ENCODE measurements around the gene PSMD10.

PSMD10 gene

DNA sequence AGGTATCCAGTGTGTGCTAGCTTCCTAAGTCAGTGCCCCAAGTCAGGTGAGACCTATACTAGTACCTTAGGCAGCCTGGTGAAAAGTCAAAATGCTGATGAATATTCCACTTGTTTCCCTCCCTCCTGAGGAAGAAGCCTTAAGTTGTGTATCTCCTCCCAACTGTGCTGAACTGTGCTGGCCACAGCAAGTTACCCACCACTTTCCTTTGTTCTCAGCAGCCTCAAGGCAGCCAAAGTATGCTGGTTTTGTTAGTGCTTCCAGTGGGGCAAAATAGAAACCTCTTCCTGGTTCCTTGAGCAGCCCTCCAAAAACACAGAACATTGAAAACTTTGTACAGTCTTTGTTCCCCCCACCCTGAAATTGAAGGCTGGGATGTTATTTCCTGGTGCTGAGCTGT lies 14.1 kb upstream of the PSMD10 start:
- TF ChIP-seq GATA2 (IDR thresholded peaks at IDR 0.05; ENCODE audit: low read depth, low read length), result no peak
- TF ChIP-seq GATA3 (IDR thresholded peaks at IDR 0.05; ENCODE audit: low read depth, low read length), result no peak

DNA sequence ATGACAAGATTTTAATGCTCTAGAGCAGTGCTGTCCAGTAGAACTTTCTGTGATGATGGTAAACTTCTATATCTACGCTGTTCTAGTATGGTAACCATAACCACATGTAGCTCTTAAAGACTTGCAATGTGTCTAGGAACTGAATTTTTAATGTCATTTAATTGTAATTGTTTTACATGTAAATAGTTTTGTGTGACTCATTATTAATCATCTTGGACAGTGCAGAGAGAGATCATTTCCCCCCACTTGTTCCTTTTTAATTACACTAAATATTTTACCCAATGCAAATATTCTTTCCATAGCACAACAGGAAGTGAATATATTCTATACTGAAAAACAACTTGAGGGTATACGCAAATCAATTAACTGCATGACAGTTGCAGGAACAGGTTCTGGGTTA lies 6.0 kb upstream of the PSMD10 start:
- TF ChIP-seq GATA3 (IDR thresholded peaks at IDR 0.05; ENCODE audit: low read depth, low read length) (no peak), GATA2 (IDR thresholded peaks at IDR 0.05; ENCODE audit: low read depth, low read length) (no peak)

GRCh38 chrX:108091878-108092291 lies 543 bp upstream of the PSMD10 start:
- TF ChIP-seq GATA2 (IDR thresholded peaks at IDR 0.05; ENCODE audit: low read depth, low read length), result no peak
- TF ChIP-seq GATA3 (IDR thresholded peaks at IDR 0.05; ENCODE audit: low read depth, low read length), result no peak

GRCh38 chrX:108090491-108091263 lies 665 bp downstream of the PSMD10 start:
- TF ChIP-seq GATA3 (IDR thresholded peaks at IDR 0.05; ENCODE audit: low read depth, low read length) (no peak), GATA2 (IDR thresholded peaks at IDR 0.05; ENCODE audit: low read depth, low read length) (no peak)

- TF ChIP-seq GATA3 (IDR thresholded peaks at IDR 0.05; ENCODE audit: low read depth, low read length) (no peak), GATA2 (IDR thresholded peaks at IDR 0.05; ENCODE audit: low read depth, low read length) (no peak)
Measured at GRCh38 chrX:108088511-108088910, 2.8 kb downstream of the PSMD10 start.

DNA sequence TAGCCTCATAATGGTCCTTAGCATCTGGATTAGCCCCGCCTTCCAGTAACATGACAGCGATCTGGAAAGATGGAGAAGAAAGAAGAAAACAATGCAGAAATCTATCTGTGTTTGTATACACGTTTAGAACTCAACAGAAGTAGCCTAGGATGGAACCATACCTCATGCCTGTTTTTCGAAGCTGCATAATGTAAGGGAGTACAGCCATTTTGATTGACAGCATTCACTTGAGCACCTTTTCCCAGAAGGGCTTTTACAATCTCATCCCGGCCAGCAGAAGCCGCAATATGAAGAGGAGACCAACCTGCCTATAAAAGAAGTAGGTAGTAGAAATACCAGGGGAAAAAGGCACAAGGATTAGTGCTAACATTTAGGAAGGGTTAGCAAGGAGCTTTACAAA lies 3.5 kb downstream of the PSMD10 start:
- TF ChIP-seq GATA3 (IDR thresholded peaks at IDR 0.05; ENCODE audit: low read depth, low read length), result no peak
- TF ChIP-seq GATA2 (IDR thresholded peaks at IDR 0.05; ENCODE audit: low read depth, low read length), result no peak

DNA sequence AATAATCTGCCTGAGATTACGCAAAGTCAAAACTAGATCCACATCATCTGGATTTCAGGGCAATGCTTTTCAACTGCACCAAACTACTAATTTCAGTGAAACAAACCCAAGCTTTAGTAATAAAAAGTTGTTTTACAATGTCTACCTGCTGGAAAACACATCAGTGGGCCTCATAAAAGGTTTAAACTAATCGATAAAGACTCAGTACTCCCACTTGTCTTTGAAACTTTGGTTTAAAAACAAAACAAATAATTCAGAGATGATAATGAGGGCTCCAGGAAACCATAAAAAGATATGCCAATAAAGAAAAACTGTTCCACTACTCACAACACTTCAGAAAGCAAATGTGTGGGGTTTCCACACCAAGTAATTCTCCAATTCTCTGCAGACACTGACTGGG lies 10.2 kb downstream of the PSMD10 start:
- TF ChIP-seq GATA3 (IDR thresholded peaks at IDR 0.05; ENCODE audit: low read depth, low read length) (no peak), GATA2 (IDR thresholded peaks at IDR 0.05; ENCODE audit: low read depth, low read length) (no peak)

DNA sequence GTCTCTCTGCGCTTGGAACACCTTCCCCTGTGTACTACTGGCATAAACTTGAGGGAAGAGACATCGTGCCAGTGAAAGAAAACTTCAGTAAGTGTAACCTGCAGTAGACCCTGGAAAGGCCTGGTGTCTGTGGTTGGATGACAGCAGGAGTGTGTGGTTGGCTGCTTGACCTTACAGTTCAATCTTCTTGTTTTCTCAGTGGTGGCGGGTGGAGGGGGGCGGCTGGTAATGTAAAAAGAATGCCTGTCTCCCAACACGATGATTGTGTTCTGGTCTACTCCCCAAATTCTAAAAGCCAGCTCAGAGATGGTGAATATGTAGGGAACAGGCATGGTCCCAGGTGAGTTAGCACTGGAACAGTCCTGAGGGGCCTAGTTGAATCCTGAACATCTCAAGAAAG lies 18.6 kb downstream of the PSMD10 start:
- TF ChIP-seq GATA3 (IDR thresholded peaks at IDR 0.05; ENCODE audit: low read depth, low read length), result no peak
- TF ChIP-seq GATA2 (IDR thresholded peaks at IDR 0.05; ENCODE audit: low read depth, low read length), result no peak

DNA sequence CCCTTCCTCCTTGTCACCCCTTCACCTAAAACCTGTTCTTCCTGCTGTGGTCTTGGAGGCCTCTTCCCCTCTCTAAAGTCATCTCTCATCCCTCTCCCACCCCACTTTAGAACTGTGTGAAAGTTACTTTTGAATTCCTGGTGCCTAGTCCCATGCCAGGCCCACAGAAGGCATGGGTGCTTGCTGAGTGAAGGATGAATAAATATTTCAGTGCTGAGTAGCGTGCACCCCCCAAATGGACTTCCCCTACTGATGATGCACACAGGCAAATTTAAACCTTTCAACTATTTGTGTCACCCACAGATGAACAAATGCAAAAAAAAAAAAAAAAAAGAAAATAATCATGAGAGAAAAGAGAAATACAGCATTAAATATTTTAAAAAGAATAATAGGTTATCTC lies 19.8 kb downstream of the PSMD10 start:
- no peak for TF ChIP-seq GATA3 (IDR thresholded peaks at IDR 0.05; ENCODE audit: low read depth, low read length)
- TF ChIP-seq GATA2 (IDR thresholded peaks at IDR 0.05; ENCODE audit: low read depth, low read length), result no peak

- TF ChIP-seq GATA2 (IDR thresholded peaks at IDR 0.05; ENCODE audit: low read depth, low read length), result no peak
- TF ChIP-seq GATA3 (IDR thresholded peaks at IDR 0.05; ENCODE audit: low read depth, low read length), result no peak
Measured at GRCh38 chrX:108070891-108071290, 20.5 kb downstream of the PSMD10 start.

DNA sequence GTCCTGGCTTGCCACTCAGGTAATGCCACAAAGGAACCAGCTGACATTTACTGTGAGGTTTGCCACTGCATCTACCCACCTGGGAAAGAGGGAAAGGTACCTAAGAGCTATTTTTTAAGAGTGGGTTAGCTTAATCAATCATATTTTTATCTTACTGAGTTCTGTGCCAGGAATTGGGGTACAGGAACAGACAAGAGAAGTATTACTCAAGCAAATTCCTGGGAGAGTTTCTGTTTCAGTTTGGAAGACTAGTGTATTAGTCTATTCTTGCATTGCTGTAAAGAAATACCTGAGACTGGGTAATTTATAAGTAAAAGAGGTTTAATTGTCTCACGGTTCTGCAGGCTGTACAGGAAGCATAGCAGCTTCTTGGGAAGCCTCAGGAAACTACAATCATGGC lies 23.2 kb downstream of the PSMD10 start:
- no peak for TF ChIP-seq GATA2 (IDR thresholded peaks at IDR 0.05; ENCODE audit: low read depth, low read length)
- no peak for TF ChIP-seq GATA3 (IDR thresholded peaks at IDR 0.05; ENCODE audit: low read depth, low read length)

DNA sequence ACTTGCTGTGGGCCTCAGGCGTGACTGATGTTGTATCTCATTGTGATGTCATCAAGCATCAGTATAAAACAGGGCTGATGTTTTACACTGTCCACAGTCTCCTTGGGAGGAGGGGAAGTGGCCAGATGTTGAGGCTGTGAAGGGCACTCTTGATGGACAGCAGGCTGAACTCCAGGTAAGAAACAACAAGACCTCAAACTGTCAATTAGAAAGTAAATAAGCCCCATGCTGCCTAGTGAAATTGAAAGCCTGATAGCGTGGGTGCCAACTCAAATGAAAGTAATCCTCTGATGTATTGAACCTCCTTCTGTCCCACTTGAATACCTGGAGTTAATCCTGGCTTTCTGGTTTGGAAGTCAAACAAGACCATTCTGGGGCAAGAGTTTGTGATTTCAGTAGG lies 26.7 kb downstream of the PSMD10 start:
- no peak for TF ChIP-seq GATA3 (IDR thresholded peaks at IDR 0.05; ENCODE audit: low read depth, low read length)
- TF ChIP-seq GATA2 (IDR thresholded peaks at IDR 0.05; ENCODE audit: low read depth, low read length), result no peak

DNA sequence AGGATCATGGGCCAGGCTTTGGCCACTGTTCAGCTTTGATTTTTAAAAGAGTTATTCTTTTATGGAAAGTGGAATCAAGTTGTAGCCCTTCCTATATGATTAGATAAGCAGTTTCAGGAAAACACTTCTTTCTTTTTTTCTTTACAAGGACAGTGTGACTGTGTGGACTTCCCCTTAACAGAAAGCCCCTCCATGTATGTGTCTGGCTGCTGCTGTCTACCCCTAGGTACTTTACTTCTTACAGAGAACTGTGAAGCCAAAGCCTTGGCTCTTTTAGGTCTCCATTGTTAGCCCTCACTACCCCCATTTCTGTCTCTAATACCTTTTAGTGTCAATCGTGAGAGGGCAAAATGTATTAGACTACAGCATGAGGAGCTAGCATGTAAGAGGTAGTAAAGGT lies 27.3 kb downstream of the PSMD10 start:
- no peak for TF ChIP-seq GATA3 (IDR thresholded peaks at IDR 0.05; ENCODE audit: low read depth, low read length)
- TF ChIP-seq GATA2 (IDR thresholded peaks at IDR 0.05; ENCODE audit: low read depth, low read length), result no peak

DNA sequence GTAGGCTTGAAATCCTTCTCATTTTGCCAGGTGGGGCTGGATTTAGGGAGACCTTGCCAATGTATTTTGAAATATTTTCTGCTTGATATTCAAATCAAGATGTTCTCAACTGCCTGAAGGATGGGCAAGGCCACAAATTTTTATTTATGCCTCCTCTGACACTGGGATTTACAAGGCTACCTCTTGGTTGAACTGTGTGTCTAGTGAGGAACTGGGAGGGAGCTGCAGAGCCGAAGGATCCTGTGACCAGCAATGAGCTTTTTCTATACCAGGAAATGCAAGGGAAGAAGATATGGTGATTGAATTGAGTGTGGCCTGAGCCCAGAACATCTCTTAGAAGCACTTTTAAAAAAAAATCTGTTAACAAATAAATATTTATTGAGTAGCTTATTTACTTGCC lies 31.5 kb downstream of the PSMD10 start:
- TF ChIP-seq GATA2 (IDR thresholded peaks at IDR 0.05; ENCODE audit: low read depth, low read length) (no peak), GATA3 (IDR thresholded peaks at IDR 0.05; ENCODE audit: low read depth, low read length) (no peak)

DNA sequence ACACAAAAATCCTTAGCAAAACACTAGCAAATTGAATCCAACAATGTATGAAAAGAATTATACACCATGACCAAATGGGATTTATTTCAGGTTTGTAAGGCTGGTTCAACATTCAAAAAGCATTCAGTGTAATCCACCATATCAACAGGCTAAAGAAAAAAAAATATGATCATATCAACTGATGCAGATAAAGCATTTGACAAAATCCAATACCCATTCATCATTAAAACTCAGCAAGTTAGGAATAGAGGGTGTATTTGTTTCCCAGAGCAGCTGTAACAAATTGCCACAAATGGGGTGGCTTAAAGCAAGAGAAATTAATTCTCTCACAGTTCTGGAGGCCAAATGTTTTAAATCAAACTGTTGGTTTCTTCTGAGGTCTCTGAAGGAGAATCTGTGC lies 35.8 kb downstream of the PSMD10 start:
- TF ChIP-seq GATA3 (IDR thresholded peaks at IDR 0.05; ENCODE audit: low read depth, low read length) (no peak), GATA2 (IDR thresholded peaks at IDR 0.05; ENCODE audit: low read depth, low read length) (no peak)

GRCh38 chrX:108053218-108053617 lies 38.1 kb downstream of the PSMD10 start:
- TF ChIP-seq GATA2 (IDR thresholded peaks at IDR 0.05; ENCODE audit: low read depth, low read length) (no peak), GATA3 (IDR thresholded peaks at IDR 0.05; ENCODE audit: low read depth, low read length) (no peak)
